HFFc6 (cell line): ENCODE measurements around the gene PIP4K2C. TPM values are rescaled to one million over a fixed set of nuclear protein-coding genes. Genes with fewer than 3 reads are reported as not detected.

Experiments
- DNase-seq: peaks from one replicate; pipeline ENCODE4 v3.0.0-alpha.2; 2018
- H3K27ac Mint-ChIP-seq: 2 replicates; pipeline ENCODE4 v1.8.0; 2020; ENCODE audit warnings: mild to moderate bottlenecking, mixed read lengths
- H3K27me3 Mint-ChIP-seq: 2 replicates; pipeline ENCODE4 v1.8.0; 2021; ENCODE audit warnings: mild to moderate bottlenecking, moderate library complexity, mixed read lengths; ENCODE audit not compliant: insufficient read depth
- H3K36me3 Mint-ChIP-seq: 2 replicates; pipeline ENCODE4 v1.8.0; 2021; ENCODE audit warnings: low read depth, mixed read lengths
- H3K4me1 Mint-ChIP-seq: 2 replicates; pipeline ENCODE4 v1.8.0; 2020; ENCODE audit warnings: low read depth, mixed read lengths
- H3K4me3 Mint-ChIP-seq: 2 replicates; pipeline ENCODE4 v1.8.0; 2020; ENCODE audit warnings: mild to moderate bottlenecking, moderate library complexity, mixed read lengths
- H3K9me3 Mint-ChIP-seq: 2 replicates; pipeline ENCODE4 v1.8.0; 2020; ENCODE audit warnings: mild to moderate bottlenecking, mixed read lengths
- total RNA-seq, 6 experiments: library from RNA; stranded (reverse); fragmentation: NEBNext Ultra II Directional; extraction: Animal tissue kit (Norgen Biotek cat#: 25700); gene quantifications; 2 replicates in 1 of 6; 3 replicates in 5 of 6; pipeline ENCODE4 v1.2.3, GENCODE V29; 2021
- TF ChIP-seq, protein P1 (sequence below): fragments of 200-600 bp; sonication (generic); IDR thresholded peaks from 2 replicates; pipeline ENCODE4 v1.5.0; 2021; ENCODE audit warnings: antibody characterized with exemption, mild to moderate bottlenecking

The PIP4K2C gene
- total RNA-seq, 6 experiments from 2014 or later = 21.1 to 33.1 (median 24.3) TPM

DNA sequence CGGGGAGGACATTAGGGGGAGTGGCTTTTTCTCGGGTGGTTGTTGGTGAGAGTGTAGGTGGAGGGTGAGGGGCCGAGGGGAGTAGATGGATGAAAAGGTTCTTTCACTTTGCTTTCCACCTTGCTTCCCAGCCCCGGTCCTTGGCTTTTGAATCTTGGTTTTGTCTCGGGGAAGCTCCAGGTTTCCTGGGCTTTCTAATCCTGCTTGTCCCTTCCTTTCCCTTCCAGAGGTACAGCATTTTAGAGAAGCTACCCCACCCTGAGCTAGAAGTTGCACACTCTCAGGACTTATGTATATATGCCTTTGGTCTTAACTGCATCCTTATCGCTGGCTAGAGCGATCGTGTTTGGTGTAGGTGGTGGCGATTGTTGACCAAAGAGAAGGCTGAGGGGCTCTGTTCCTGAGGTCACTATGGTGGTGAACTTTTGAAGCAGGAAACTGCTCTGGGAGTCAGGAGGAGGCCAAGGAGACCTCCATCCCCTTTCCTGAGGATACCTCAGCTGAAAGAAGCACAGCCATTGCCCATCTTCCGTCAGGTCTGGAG lies 862 bp downstream of the PIP4K2C start:
- Mint-ChIP-seq H3K4me3 (peak overlapping the region; percentile 92), H3K27ac (peak overlapping the region; percentile 40; the same call in 1 of the 2 replicates), H3K4me1 (peaks cover 26% of the 10 kb centered on the region), H3K9me3 (no peaks in the 10 kb centered on the region), H3K36me3 (no peaks in the 10 kb centered on the region), H3K27me3 (no peaks in the 10 kb centered on the region; the same call in 1 of the 2 replicates)
- TF ChIP-seq, protein P1, sequence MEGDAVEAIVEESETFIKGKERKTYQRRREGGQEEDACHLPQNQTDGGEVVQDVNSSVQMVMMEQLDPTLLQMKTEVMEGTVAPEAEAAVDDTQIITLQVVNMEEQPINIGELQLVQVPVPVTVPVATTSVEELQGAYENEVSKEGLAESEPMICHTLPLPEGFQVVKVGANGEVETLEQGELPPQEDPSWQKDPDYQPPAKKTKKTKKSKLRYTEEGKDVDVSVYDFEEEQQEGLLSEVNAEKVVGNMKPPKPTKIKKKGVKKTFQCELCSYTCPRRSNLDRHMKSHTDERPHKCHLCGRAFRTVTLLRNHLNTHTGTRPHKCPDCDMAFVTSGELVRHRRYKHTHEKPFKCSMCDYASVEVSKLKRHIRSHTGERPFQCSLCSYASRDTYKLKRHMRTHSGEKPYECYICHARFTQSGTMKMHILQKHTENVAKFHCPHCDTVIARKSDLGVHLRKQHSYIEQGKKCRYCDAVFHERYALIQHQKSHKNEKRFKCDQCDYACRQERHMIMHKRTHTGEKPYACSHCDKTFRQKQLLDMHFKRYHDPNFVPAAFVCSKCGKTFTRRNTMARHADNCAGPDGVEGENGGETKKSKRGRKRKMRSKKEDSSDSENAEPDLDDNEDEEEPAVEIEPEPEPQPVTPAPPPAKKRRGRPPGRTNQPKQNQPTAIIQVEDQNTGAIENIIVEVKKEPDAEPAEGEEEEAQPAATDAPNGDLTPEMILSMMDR = no peak
- DNase-seq = no peak

DNA sequence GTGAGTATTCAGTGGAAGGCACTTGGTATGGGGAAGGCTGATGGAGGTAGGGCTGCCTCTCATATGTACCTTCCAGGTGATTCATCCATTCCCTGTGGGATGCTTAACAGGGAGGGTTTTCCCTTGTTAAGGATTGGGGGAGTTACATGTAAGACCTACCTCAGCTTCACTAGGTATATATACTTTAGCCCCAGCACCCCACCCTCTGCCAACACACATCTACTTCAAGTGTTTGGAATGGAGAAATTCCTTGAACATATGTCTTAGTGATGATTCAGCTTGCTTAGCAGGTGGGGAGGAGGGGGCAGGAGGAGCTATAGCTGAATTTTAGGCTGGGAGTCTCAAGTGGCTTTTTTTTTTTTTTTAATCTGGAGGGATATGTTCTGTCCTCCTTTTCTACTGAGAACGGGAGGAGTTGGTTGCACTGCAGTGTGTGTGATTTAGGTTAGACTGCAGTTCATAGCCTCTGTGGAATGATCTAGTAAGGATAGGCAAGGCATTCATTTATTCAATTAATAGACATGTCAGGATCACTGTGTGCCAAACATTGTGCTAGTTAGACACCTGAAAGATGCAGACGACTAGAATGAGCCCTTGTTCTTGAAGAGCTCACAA lies 1.7 kb downstream of the PIP4K2C start:
- no peaks in the 10 kb centered on the region for H3K9me3 Mint-ChIP-seq
- H3K4me3 Mint-ChIP-seq = peak overlapping the region; percentile 92
- no peaks in the 10 kb centered on the region; the same call in 1 of the 2 replicates for H3K27me3 Mint-ChIP-seq
- no peak for DNase-seq
- peaks cover 26% of the 10 kb centered on the region for H3K4me1 Mint-ChIP-seq
- H3K27ac Mint-ChIP-seq = no peak overlapping the region
- TF ChIP-seq, protein P1 = no peak
- no peaks in the 10 kb centered on the region for H3K36me3 Mint-ChIP-seq

DNA sequence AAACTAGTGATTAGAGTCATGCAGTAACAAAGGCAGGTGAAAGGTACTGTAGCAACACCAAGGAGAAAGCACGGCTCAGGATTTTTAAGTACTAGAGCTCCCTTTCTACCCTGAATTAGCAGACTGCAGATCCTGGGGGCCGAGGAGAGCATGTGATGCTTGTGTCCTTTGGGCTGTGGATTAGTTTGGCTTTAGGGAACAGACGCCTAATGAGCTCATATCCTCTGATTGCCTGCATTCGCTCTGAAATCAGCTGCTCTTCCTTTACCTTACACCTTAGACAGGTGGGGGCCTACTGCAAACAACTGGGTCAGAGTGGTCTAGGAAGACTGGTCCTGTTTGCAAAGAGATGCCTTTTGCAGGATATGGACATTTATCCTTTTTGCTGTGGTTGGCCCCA lies 2.2 kb downstream of the PIP4K2C start:
- H3K4me1 Mint-ChIP-seq = peaks cover 26% of the 10 kb centered on the region
- H3K27me3 Mint-ChIP-seq = no peaks in the 10 kb centered on the region; the same call in 1 of the 2 replicates
- H3K36me3 Mint-ChIP-seq = no peaks in the 10 kb centered on the region
- DNase-seq = no peak
- TF ChIP-seq, protein P1 = no peak
- no peak overlapping the region for H3K4me3 Mint-ChIP-seq
- no peak overlapping the region for H3K27ac Mint-ChIP-seq
- no peaks in the 10 kb centered on the region for H3K9me3 Mint-ChIP-seq

DNA sequence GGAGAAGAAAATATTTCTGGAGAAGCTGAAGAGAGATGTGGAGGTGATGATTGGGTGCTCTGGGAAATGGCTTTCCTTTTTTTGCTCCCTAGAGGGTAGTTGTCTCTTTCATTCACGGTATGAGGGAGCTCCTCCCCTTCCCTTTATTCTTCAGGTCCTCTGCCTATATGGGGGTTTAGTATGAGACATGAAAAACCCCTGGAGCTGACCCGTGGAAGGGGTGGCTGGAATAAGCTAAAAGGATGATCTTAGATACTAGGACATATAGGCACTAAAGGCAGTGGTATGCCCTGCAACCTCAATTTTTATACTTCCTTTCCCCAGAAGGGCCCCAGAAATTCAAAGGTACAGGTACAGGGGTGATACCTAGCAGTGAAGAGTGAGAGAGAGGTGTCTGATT lies 9.4 kb downstream of the PIP4K2C start:
- Mint-ChIP-seq H3K27ac (no peak overlapping the region), H3K4me3 (no peak overlapping the region), H3K36me3 (no peaks in the 10 kb centered on the region; the same call in 1 of the 2 replicates), H3K27me3 (no peaks in the 10 kb centered on the region; the same call in 1 of the 2 replicates), H3K4me1 (peaks cover 14% of the 10 kb centered on the region), H3K9me3 (no peaks in the 10 kb centered on the region)
- no peak for DNase-seq
- TF ChIP-seq, protein P1 = no peak

DNA sequence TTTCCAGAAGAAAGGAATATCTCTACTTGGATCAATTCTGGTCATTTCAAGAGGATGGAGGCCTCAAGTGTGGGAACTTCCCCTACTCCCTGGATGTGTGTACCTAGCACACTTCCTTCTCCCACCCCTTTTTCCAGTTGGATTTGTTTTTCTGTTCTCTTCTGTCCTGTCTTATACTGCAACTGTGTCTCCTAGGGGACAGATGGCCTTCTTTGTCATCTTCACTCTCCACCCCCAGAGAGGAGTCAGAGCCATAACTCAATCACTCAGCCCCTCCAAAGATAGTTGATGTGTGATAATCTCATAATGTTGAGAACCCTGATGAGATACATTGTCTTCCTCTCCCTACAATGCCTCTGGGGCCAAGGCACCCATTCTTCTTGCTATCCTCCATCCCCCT lies 11.6 kb downstream of the PIP4K2C start:
- H3K27me3 Mint-ChIP-seq = peaks cover 3% of the 10 kb centered on the region; the same call in 1 of the 2 replicates
- DNase-seq = no peak
- no peak overlapping the region for H3K4me3 Mint-ChIP-seq
- H3K36me3 Mint-ChIP-seq = no peaks in the 10 kb centered on the region; the same call in 1 of the 2 replicates
- no peak overlapping the region for H3K27ac Mint-ChIP-seq
- H3K4me1 Mint-ChIP-seq = peaks cover 21% of the 10 kb centered on the region
- H3K9me3 Mint-ChIP-seq = no peaks in the 10 kb centered on the region
- TF ChIP-seq, protein P1 = no peak
